22Rv1 (cell line): Measurements from ENCODE around the gene SNRPD2.

ENCODE experiments used
- CTCF ChIP-seq: fragments of 450-650 bp; IDR thresholded peaks from 2 replicates; pipeline ENCODE4 v1.5.1; 2017; ENCODE audit warnings: mild to moderate bottlenecking
- ZFX ChIP-seq: fragments of 450-650 bp; IDR thresholded peaks from 2 replicates; pipeline ENCODE4 v1.6.1; 2017; ENCODE audit warnings: antibody characterized with exemption, borderline replicate concordance

- peak; percentile 10; the same call in 1 of the 2 replicates for TF ChIP-seq CTCF
- TF ChIP-seq ZFX: no peak
These were observed 14.2 kb downstream of the SNRPD2 start for GRCh38 chr19:45677351-45678230.
